Pancreas (tissue), 10 donors: Measurements from ENCODE around the gene SFSWAP. TPM values are rescaled to one million over a fixed set of nuclear protein-coding genes. Genes with fewer than 3 reads are reported as not detected.

Experiments
- ATAC-seq, 4 donors: fragments of 200-7000 bp; cut with Tn5 transposase; one replicate each; pipeline versions ENCODE4 v1.8.0 to v1.9.1; 2020; ENCODE audit warnings: mild to moderate bottlenecking in 4 of 4, moderate library complexity in 4 of 4
- DNase-seq, 6 donors: peaks; one replicate each; pipeline ENCODE4 v3.0.0-alpha.2; 2020
- FAIRE-seq: peaks from 2 replicates; lab custom pipeline; 2012; peaks lifted over from hg19 to GRCh38; lab: Jason Lieb, UNC
- H3K27ac ChIP-seq, 4 donors: fragments of 200-600 bp; sonication (generic); 1 replicate in 3 of 4; 2 replicates in 1 of 4; pipeline versions ENCODE4 v1.5.0 to v1.8.0; 2020
- H3K27me3 ChIP-seq, 4 donors: fragments of 200-600 bp; one replicate each; pipeline ENCODE4 v1.8.0; 2021
- H3K36me3 ChIP-seq, 3 donors: fragments of 200-600 bp; sonication (generic) in 1 of 3; one replicate each; pipeline versions ENCODE4 v1.5.0 to v1.8.0; 2020 to 2021
- H3K4me1 ChIP-seq, 3 donors: fragments of 200-600 bp; one replicate each; pipeline ENCODE4 v1.8.0; 2021
- H3K4me3 ChIP-seq, 4 donors: fragments of 200-600 bp; sonication (generic) in 2 of 4; one replicate each; pipeline versions ENCODE4 v1.5.0 to v1.8.0; 2020 to 2021
- H3K9me3 ChIP-seq, 4 donors: fragments of 200-600 bp; one replicate each; pipeline ENCODE4 v1.8.0; 2021
- CTCF ChIP-seq, 4 donors: fragments of 200-600 bp; sonication (generic) in 3 of 4; IDR thresholded peaks; one replicate each; pipeline versions ENCODE4 v1.5.0 to v1.8.0; 2021; ENCODE audit warnings: antibody characterized with exemption in 4 of 4
- WGBS, 2 donors: extraction: QIAGEN DNeasy Blood & Tissue Kit; methylation state at CpG; one replicate each; pipeline ENCODE4 v1.1.7; 2013; 5-methylcytosine and 5-hydroxymethylcytosine counted together
- intact Hi-C, 3 donors: fragments of 100-400 bp; cut with DNase I; formaldehyde crosslinking; loops; one replicate each; pipeline versions ENCODE4 v1.11.1 to v1.14.2; 2022
- polyA plus RNA-seq, 2 donors: library from polyadenylated mRNA; stranded (reverse); fragments of 200-250 nt; gene quantifications; one replicate each; pipeline ENCODE4 v1.2.3, GENCODE V29; 2013
- total RNA-seq, 6 donors: library from RNA; stranded (reverse); fragmentation: NEBNext Ultra II Directional in 4 of 6; extraction: Animal tissue kit (Norgen Biotek cat#: 25700) in 4 of 6; gene quantifications; one replicate each; pipeline versions ENCODE4 v1.2.1 to v1.2.4, GENCODE V29; 2021 to 2023
- donor health status: healthy with polysubstance abuse.
- donor health status: DM: no; HTN: no; CAD: no; lungs with moderate emphysema.
- donor health status: DM: no; HTN: no; CAD: no.
- donor health status: control.
- donor health status: control.
- donor health status: Bipolar disorder and iron deficiency.
- donor health status: DM: yes; HTN: yes; CAD: no.
- donor health status: DM: no; HTN: no; CAD: no.
- donor health status: DM: no; HTN: no; CAD: no.
- donor health status: DM: yes; HTN: yes; CAD: no.

SFSWAP gene
- total and polyA plus RNA-seq, 8 donors, result 12.9 to 50.7 (median 20.6) TPM

- no peak overlapping the region for H3K27ac ChIP-seq
- H3K9me3 ChIP-seq, result no peaks in the 10 kb centered on the region
- TF ChIP-seq CTCF (IDR thresholded peaks at IDR 0.05), result no peak
- H3K36me3 ChIP-seq, result peaks cover 7 to 35% (median 14%) of the 10 kb centered on the region in 3 donors
- H3K4me1 ChIP-seq, result no peaks in the 10 kb centered on the region
- FAIRE-seq (no peak), ATAC-seq (no peak), DNase-seq (no peak)
- 97 to 98% methylated on average over 7 of the region's 7 CpGs for WGBS, 2 donors
- no peaks in the 10 kb centered on the region for H3K27me3 ChIP-seq
- H3K4me3 ChIP-seq, result no peak overlapping the region
- intact Hi-C loops, result no loop called here
Measured at GRCh38 chr12:131745706-131746105, 34.8 kb downstream of the SFSWAP start.

- no peak for DNase-seq
- peaks cover 7 to 34% (median 14%) of the 10 kb centered on the region in 3 donors for H3K36me3 ChIP-seq
- no peaks in the 10 kb centered on the region for H3K9me3 ChIP-seq
- 93% methylated on average over 12 of the region's 12 CpGs for WGBS, 2 donors
- H3K4me3 ChIP-seq, result no peak overlapping the region
- no peak for ATAC-seq
- intact Hi-C loops, result no loop called here
- H3K27ac ChIP-seq, result no peak overlapping the region
- FAIRE-seq, result no peak
- TF ChIP-seq CTCF (IDR thresholded peaks at IDR 0.05), result no peak
- H3K27me3 ChIP-seq, result no peaks in the 10 kb centered on the region
- H3K4me1 ChIP-seq, result no peaks in the 10 kb centered on the region
Measured at GRCh38 chr12:131747276-131748177, 36.6 kb downstream of the SFSWAP start.

- TF ChIP-seq CTCF (IDR thresholded peaks at IDR 0.05), result no peak
- Histone ChIP-seq H3K4me1 (no peaks in the 10 kb centered on the region), H3K27me3 (no peaks in the 10 kb centered on the region), H3K27ac (no peak overlapping the region), H3K4me3 (no peak overlapping the region), H3K36me3 (peaks cover 0 to 35% (median 0%) of the 10 kb centered on the region in 3 donors), H3K9me3 (no peaks in the 10 kb centered on the region)
- DNase-seq (no peak), FAIRE-seq (no peak), ATAC-seq (no peak)
- intact Hi-C loops, result no loop called here
- 93 to 95% methylated on average over 19 of the region's 19 CpGs for WGBS, 2 donors
Measured at GRCh38 chr12:131749618-131750315, 38.9 kb downstream of the SFSWAP start.

- H3K36me3 ChIP-seq, result peaks cover 0 to 46% (median 13%) of the 10 kb centered on the region in 3 donors
- ATAC-seq (no peak), DNase-seq (no peak), FAIRE-seq (no peak)
- no peaks in the 10 kb centered on the region for H3K9me3 ChIP-seq
- intact Hi-C loops, result no loop called here
- H3K27ac ChIP-seq, result no peak overlapping the region
- H3K4me3 ChIP-seq, result no peak overlapping the region
- H3K4me1 ChIP-seq, result no peaks in the 10 kb centered on the region
- no peak for TF ChIP-seq CTCF (IDR thresholded peaks at IDR 0.05)
- no peaks in the 10 kb centered on the region for H3K27me3 ChIP-seq
- 83 to 88% methylated on average over 7 of the region's 7 CpGs for WGBS, 2 donors
Measured at GRCh38 chr12:131751335-131751734, 40.4 kb downstream of the SFSWAP start.
